ENCODE data around the gene PROSER3. TPM values are rescaled to one million over a fixed set of nuclear protein-coding genes. Genes with fewer than 3 reads are reported as not detected.

The PROSER3 gene
- total RNA-seq: 63.4 and 64.0 TPM in 2 replicates
- long read RNA-seq: 0 reads

DNA sequence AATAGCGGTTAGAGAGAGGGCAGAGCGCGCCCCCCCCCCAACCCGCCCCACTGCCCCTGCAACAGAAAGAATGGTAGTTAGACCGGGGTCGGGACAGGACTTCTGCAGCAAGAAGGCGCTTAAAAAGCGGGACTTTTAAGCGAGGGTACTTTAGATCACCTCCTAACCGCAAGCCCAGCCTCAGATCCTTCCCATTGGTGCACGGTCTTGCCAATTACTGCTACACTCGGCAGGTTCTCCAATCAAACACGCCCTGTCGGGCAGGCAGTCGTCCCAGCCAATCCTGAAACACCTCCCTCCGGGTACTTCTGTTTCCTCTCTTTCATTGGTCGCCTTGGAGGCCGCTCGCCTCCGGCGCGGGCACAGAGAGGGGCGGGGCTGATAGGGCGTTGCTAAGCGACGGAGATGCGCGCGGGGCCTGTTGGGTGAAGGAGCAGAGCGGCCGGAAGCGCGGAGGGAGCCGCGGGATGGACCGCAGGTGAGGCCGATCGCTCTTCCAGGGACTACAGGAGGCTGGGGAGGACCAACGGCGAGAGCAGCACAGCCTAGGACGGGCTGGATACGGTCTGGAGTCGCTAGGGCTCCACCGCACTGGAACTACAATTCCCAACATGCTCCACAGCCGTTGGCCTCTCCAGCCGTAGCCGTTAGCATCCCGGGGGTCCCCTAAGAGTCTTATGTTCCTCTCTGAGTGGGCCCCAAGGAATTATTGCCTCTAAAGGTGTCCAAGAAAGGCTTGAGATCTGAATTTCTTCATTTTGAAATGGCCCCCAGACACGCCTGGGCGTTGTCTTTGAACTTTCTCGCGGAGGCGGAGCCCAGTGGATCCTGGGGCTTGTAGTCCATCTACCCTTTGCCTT is at the start of gene PROSER3:
PROSER3 (plus strand) TSS at position 428 of the 860 bp plus-strand sequence; CDS start at position 468, 40 bp downstream.
- H3K4me3 Mint-ChIP-seq: peak within 1 kb of the TSS; percentile 97
- TF ChIP-seq, protein P1, sequence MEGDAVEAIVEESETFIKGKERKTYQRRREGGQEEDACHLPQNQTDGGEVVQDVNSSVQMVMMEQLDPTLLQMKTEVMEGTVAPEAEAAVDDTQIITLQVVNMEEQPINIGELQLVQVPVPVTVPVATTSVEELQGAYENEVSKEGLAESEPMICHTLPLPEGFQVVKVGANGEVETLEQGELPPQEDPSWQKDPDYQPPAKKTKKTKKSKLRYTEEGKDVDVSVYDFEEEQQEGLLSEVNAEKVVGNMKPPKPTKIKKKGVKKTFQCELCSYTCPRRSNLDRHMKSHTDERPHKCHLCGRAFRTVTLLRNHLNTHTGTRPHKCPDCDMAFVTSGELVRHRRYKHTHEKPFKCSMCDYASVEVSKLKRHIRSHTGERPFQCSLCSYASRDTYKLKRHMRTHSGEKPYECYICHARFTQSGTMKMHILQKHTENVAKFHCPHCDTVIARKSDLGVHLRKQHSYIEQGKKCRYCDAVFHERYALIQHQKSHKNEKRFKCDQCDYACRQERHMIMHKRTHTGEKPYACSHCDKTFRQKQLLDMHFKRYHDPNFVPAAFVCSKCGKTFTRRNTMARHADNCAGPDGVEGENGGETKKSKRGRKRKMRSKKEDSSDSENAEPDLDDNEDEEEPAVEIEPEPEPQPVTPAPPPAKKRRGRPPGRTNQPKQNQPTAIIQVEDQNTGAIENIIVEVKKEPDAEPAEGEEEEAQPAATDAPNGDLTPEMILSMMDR (conservative IDR thresholded peaks at IDR 0.05): no peak
- peaks cover 2% of the 10 kb centered on the region for H3K27me3 Mint-ChIP-seq (ENCODE audit: low read depth)

DNA sequence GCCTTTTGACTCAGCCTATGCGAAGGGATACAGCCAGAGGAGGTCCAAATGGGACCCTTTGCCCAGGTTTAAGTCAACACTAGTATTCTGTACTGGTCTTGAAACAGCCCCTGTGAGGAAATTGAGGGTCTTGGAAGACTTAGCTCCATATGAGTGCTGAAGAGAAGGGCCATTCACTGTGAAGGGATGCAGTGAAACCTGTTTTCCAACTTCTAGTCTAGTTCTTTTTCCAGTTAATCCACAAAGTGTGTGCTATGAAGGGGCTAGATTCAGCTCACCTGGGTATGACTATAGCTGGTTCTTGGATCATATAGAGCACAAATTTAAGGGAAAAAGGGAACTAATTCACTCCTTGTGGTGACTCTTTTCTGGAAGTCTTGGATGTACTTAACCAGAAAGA is 49.6 kb upstream of the PROSER3 start:
- H3K4me3 Mint-ChIP-seq: no peak overlapping the region
- no peaks in the 10 kb centered on the region for H3K36me3 Mint-ChIP-seq (ENCODE audit: low read depth)
- no peaks in the 10 kb centered on the region for H3K9me3 Mint-ChIP-seq
- TF ChIP-seq, protein P1 (conservative IDR thresholded peaks at IDR 0.05): no peak
- H3K27me3 Mint-ChIP-seq (ENCODE audit: low read depth): peaks cover 2% of the 10 kb centered on the region
- DNase-seq (ENCODE audit: low read depth, low spot score): no peak
- H3K4me1 Mint-ChIP-seq: no peaks in the 10 kb centered on the region
- no peak overlapping the region for H3K27ac Mint-ChIP-seq (ENCODE audit: unreplicated experiment)

More for the DNA sequence above, at the start of gene PROSER3:
- Mint-ChIP-seq H3K9me3 (no peaks in the 10 kb centered on the region), H3K27ac (ENCODE audit: unreplicated experiment) (peak within 1 kb of the TSS; percentile 90), H3K36me3 (ENCODE audit: low read depth) (peaks cover 4% of the 10 kb centered on the region), H3K4me1 (peaks cover 25% of the 10 kb centered on the region)
- peak; percentile 91 for DNase-seq (ENCODE audit: low read depth, low spot score)

DNA sequence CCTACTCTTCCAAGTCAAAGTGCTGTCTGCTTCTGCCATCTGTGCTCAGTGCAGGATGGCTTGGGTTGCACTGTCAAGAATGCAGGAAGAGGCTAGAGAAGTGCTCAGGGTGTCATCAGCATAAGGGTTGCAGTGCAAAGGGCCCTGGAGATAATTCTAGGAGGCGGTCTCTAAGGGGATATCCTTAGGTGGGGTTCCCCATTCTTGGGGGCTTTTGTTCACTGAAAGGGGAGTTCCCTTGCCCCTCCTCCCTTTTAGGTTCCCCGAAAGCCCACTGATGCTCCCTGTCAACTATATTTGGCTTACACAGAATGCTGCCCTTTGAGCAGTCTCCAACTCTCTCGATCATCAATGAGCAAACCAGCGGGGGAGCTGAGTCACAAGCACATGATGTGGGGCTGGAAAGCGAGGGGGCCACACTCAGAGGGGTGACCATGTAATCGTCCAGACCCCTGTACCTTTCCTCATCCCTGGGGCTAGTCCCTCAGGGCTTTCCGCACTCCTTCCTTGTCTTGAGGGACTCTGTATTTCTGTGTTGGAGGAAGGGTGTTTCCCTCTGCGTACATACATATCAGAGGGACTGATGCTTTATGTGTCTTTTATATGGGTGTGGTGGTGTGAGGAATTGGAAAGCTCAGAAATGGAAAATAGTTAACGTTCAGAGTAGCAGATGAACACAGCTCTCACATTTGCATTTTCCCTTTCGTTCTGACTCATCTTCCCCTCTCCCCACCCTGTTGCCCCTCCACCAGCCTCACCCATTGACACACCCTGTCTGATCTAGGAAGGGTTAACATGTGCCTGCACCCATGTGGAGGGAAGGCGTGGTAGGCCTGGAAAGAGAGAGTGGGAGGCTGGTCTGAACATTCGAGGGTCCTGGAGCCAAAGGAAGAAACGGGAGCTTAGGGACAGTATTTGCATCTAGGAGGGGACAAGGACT is 46.9 kb upstream of the PROSER3 start:
- Mint-ChIP-seq H3K27me3 (ENCODE audit: low read depth) (no peaks in the 10 kb centered on the region), H3K4me3 (no peak overlapping the region), H3K9me3 (no peaks in the 10 kb centered on the region), H3K36me3 (ENCODE audit: low read depth) (no peaks in the 10 kb centered on the region), H3K4me1 (peaks cover 11% of the 10 kb centered on the region), H3K27ac (ENCODE audit: unreplicated experiment) (no peak overlapping the region)
- TF ChIP-seq, protein P1 (conservative IDR thresholded peaks at IDR 0.05): no peak
- DNase-seq (ENCODE audit: low read depth, low spot score): no peak

DNA sequence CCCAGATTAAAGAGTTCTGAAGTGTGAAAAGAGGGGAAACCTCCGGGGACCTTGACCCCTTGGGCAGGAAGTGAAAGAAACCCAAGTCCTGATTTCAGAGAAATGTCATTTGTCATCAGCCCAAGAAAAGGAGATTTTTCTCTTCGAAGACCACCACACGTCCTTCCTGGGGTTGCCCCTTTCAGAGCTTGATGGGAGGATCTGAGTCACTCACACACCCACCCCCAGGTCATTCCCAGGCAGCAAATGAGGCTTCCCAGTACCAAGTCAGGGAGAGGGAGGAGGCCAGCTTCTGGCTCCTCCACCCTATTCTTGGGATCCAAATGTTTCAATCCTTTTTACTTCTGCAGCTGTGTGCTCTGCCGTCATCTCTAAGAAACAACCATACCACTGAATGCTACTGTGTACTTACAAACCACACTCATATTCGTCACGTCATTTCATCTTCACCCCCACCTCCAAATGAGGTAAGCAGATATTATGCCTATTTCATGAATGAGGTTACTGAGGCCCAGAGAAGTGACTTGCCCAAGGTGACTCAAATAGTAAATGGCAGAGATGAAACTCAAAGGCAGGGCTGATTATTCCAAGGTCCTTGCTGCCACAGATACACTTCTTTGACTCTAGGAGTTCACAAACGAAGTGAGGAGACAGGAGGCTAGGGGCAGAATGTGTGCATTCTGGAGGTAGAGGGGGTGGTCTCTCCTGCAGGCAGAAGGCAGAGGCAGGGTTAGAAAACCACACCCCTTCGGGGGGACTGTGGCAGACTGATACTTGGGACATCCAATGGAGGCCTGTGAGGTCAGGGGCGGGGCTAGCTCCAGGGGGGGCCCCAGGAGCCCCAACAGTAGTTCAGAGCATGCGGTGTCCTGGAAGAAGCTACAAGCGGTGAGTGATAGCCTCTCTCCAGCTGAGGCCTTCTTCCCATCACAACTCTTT is 45.1 kb upstream of the PROSER3 start:
- Mint-ChIP-seq H3K36me3 (ENCODE audit: low read depth) (no peaks in the 10 kb centered on the region), H3K9me3 (no peaks in the 10 kb centered on the region), H3K27me3 (ENCODE audit: low read depth) (no peaks in the 10 kb centered on the region), H3K4me3 (peak overlapping the region; percentile 72), H3K4me1 (peaks cover 20% of the 10 kb centered on the region), H3K27ac (ENCODE audit: unreplicated experiment) (no peak overlapping the region)
- TF ChIP-seq, protein P1 (conservative IDR thresholded peaks at IDR 0.05): no peak
- DNase-seq (ENCODE audit: low read depth, low spot score): no peak

DNA sequence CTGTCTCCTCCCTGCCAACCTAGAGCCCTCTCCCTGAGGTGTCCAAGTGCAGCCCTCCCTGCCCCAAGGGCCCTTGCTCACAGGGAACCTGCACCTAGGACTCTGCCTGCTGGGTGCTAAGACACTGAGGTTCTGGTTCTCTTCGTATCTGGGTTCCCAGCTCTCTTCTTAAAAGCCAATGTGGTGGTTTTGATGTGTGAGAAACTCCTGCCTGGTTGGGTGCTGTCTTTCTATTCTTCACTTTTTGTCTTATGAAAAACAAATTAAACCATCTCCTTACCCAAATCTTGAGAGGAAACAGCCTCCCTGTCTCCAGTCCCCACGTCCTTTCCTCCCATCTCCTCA is 44.5 kb upstream of the PROSER3 start:
- H3K27ac Mint-ChIP-seq (ENCODE audit: unreplicated experiment): no peak overlapping the region
- no peaks in the 10 kb centered on the region for H3K27me3 Mint-ChIP-seq (ENCODE audit: low read depth)
- TF ChIP-seq, protein P1 (conservative IDR thresholded peaks at IDR 0.05): no peak
- no peaks in the 10 kb centered on the region for H3K9me3 Mint-ChIP-seq
- no peak overlapping the region for H3K4me3 Mint-ChIP-seq
- no peak for DNase-seq (ENCODE audit: low read depth, low spot score)
- peaks cover 20% of the 10 kb centered on the region for H3K4me1 Mint-ChIP-seq
- H3K36me3 Mint-ChIP-seq (ENCODE audit: low read depth): no peaks in the 10 kb centered on the region

Data from neural crest cell (in vitro differentiated cells).